ENCODE data around the gene TET1.
A peak's percentile ranks its signal among the peaks of the same experiment; 100 is the strongest.
"Not testable (repeated sequence)": the region's sequence is repeated elsewhere in the genome, so short reads cannot be mapped to it uniquely, and the experiment has no call there.

The TET1 gene

DNA sequence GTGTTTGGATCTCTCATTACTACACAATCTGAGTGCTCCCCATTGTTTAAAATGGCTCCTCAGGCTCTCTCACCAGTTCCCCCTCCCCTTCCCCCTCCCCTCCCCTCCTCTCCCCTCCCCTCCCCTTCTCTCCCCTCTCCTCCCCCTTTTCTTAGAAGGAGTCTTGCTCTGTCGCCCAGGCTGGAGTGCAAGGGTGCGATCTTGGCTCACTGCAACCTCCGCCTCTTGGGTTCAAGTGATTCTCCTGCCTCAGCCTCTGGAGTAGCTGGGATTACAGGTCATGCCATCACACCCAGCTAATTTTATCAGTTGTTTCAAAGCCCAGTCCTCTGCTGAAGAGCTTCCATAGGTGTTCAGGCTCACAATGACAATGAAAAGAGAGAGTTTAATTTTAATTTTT, 157.3 kb downstream of the TET1 start:
- no peak for DNase-seq

DNA sequence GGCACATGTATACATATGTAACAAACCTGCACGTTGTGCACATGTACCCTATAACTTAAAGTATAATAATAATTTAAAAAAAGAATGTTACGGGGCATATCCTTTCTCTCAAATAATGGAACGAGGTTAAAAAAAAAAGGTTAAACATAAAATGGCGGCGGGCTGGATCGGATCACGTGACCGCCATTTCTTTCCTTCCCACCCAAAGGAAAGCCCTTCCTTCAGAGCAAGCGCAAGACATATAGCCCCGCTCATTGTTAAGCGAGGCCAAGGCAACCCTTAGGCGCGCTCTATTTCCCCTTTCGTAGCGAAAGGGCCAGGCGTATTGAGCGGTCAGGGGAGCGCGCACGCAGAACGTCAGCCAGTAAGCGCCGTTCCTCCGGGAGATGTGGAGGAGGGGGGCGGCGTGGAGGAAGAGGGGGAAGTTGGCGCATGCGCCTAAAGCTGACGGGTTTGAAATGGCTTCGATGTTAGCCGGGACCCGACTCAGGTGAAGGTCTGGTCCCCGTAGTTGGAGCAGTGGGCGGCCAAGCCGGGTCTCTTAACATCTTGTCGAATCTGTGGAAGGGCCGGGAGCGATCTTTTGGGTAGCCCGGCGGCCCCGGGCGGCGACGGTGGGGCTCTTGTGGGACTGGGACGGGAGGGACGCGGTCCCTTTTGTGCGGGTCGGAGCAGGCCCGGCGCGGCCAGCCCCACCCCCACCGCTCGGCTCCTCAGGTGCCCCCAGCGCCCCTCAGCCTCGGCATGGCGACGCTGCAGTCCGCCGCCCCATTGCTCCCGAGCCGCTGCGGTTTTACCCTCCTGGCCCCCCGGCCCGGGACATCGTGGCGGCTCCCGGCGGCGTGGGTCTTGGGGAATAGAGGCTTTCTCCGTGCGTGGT, 160.9 kb downstream of the TET1 start, which contains the start of gene CCAR1:
Gene CCAR1 (plus strand): TSS at position 447 of the 880 bp plus-strand sequence. CDS start 1,266 bp downstream, outside the sequence.
- peak; percentile 97 for DNase-seq

DNA sequence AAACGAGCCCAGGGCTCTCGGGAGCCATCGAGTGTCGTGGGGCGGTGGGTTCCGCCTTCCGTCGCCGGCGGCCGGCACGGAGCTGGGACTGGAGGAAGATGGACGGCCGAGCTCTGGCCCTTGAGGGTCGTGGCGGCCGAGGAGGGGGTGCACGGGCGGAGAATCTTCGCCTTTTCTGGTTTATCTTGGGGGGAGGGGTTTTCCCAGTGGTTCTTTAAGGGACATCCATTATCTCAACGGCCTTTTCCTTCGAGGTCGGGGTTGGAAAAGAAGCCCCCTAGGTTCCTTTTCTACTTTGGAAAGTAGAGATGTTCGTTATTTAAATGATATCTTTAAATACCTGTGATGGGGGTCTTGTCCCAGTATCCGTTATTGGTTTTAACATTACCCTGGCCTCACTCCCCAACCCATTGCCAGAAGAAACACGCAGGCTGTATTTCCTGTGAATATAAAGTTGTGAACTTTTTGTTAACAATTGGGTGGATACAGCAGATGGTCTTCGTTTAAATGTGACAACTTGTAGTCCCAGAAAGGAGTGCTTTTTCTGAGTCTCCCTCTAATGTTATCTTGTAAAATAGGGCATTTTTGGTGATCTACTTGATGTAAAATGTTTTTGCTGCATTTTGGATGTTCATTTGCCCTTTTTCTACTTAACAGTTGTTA, 161.7 kb downstream of the TET1 start:
- no peak for DNase-seq

DNA sequence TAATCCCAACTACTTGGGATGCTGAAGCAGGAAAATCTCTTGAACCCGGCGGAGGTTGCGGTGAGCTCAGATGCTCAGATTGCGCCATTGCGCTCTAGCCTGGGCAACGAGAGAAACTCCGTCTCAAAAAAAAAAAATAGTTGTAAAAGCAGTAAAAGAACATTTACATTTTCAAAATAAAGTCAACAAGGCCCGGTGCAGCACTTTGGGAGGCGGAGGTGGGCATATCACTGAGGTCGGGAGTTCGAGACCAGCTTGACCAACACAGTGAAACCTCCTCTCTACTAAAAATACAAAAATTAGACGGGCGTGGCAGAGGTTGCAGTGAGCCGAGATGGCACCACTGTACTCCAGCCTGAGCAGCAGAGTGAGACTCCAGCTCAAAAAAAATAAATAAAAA, 164.9 kb downstream of the TET1 start:
- no peak for DNase-seq

DNA sequence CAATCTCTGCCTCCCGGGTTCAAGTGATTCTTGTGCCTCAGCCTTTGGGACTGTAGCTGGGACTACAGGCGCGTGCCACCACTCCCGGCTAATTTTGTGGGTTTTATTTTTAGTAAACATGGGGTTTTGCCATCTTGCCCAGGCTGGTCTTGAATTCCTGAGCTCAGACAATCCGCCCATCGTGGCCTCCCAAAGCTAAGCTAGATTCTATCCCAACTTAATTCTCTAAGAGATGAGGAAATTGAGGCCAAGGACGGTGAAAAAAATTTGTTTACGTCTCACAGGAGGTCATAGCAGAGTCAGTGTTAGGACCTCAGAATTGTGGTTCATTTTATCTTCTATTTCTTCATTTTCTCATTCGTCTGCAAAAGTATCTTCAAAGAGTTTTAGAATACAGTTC, 167.0 kb downstream of the TET1 start:
- no peak for DNase-seq

DNA sequence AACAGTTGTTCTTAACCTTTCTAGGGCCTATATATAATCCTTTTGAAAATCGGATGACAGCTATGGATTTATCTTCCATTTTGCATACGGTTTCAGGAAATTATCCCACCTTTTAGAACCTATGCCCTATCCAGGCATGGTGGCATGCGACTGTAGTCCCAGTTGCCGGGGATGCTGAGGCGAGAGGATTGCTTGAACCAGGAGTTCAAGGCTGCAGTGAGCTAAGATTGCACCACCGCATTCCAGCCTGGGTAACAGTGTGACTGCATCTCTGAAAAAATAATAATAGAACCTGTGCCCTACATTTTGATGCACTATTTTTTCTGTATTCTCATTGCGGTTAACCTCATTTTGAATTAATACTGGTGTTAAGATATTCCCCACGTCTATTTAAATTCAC, 172.5 kb downstream of the TET1 start:
- no peak for DNase-seq

DNA sequence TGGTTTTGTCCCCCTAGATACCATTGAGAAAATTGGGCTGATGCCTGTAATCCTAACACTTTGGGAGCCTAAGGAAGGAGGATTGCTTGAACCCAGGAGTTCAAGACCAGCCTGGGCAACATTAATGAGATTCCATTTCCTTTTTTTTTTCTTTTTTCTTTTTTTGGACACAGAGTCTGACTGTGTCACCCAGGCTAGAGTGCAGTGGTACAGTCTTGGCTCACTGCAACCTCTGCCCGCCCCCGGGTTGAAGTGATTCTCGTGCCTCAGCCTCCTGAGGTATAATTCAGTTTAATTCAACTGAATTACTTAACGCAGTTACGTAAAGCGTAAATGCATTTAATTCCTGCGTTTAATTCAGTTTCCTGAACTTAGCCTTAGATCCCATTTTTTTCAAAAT, 174.2 kb downstream of the TET1 start:
- no peak for DNase-seq

DNA sequence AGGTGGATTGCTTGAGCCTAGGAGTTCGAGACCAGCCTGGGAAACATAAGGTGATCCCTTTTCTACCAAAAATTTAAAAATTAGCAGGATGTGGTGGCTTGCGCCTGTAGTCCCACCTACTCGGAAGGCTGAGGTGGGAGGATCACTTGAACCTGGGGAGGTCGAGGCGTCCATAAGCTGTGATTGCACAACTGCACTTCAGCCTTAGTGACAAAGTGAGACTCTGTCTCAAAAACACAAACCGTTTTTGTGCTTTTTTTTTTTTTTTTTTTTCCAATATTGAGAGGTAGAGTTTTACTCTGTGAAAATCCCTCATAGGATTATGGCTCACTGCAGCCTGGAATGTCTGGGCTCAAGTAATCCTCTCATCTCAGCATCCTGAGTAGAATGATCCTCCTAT, 175.0 kb downstream of the TET1 start:
- no peak for DNase-seq

DNA sequence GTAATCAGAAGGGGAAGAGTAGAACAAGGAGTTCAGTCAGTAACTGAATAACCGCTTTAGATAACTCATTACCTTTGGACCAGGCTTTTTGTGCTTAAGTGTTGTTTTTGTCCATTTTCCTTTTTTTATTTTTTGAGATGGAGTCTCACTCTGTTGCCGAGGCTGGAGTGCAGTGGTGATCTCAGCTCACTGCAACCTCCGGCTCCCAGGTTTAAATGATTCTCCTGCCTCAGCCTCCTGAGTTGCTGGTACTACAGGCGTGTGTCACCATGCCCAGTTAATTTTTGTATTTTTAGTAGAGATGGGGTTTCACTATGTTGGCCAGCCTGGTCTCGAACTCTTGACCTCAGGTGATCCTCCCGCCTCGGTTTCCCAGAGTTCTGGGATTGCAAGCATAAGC, 175.6 kb downstream of the TET1 start:
- not testable (repeated sequence) for DNase-seq

DNA sequence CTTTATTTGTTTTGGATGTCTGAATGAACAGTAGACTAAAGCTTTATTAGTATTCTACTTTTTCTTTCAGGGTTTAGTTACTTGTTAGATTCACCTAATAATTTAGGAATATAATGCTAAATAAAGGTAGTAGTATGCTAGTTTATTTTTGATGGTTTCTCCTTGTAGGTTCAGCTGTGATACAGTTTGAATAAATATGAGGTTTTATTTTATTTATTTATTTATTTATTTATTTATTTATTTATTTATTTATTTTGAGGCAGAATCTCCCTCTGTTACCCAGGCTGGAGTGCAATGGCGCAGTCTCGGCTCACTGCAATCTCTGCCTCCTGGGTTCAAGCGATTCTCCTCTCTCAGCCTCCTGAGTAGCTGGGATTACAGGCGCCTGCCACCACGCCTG, 180.5 kb downstream of the TET1 start:
- DNase-seq: not testable (repeated sequence)

DNA sequence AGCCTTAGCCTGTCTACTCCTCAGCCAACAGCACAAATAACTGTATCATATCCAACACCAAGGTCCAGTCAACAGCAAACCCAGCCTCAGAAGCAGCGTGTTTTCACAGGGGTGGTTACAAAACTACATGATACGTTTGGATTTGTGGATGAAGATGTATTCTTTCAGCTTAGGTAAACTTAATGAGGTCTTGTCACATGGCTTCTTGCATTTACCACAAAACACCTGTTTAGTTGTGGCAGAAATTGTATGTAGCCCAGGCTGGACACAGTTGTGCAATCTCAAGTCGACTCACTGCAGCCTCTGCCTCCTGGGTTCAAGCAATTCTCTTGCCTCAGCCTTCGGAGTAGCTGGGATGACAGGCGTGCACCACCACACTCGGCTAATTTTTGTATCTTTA, 182.3 kb downstream of the TET1 start:
- DNase-seq: no peak

Data from central memory CD4-positive, alpha-beta T cell (primary cell).